ENCODE results near the gene SLC35E1. TPM values are rescaled to one million over a fixed set of nuclear protein-coding genes. Genes with fewer than 3 reads are reported as not detected.
A peak's percentile ranks its signal among the peaks of the same experiment; 100 is the strongest.

The SLC35E1 gene
- total and polyA plus RNA-seq, 2 experiments from 2014 or later = 35.7 to 43.2 TPM

- Histone ChIP-seq H3K9me2 (ENCODE audit: insufficient read depth) (no peaks in the 10 kb centered on the region), H3K9me3 (ENCODE audit: low read depth) (no peaks in the 10 kb centered on the region), H3K4me1 (ENCODE audit: insufficient read depth) (peaks cover 44% of the 10 kb centered on the region), H3K79me2 (ENCODE audit: insufficient read depth) (peaks cover 100% of the 10 kb centered on the region), H3K36me3 (ENCODE audit: low read depth) (no peaks in the 10 kb centered on the region), H3K27ac (peak overlapping the region; percentile 77), H3K27me3 (replicated peaks; ENCODE audit: insufficient read depth) (no peaks in the 10 kb centered on the region), H4K20me1 (ENCODE audit: insufficient read depth) (peaks cover 36% of the 10 kb centered on the region), H3K9ac (peak overlapping the region; percentile 61; the same call in 1 of the 2 replicates), H3F3A (ENCODE audit: insufficient read depth) (peaks cover 14% of the 10 kb centered on the region), H3K4me2 (ENCODE audit: unreplicated experiment) (no peak overlapping the region), H2AFZ (no peak overlapping the region), H3K4me3 (no peak overlapping the region)
- WGBS, 2 experiments (ENCODE audit: low coverage in 1 of 2, low lambda C conversion rate in 2 of 2, missing lambda C conversion rate in 2 of 2) = 91% methylated on average over 13 of the region's 13 CpGs
- in situ Hi-C loops (cut with MboI) = no loop called here
- DNase-seq = no peak
- TF ChIP-seq EZH2 (IDR thresholded peaks at IDR 0.05; ENCODE audit: insufficient read depth, poor library complexity, severe bottlenecking) (no peak), EZH2phosphoT487 (IDR thresholded peaks at IDR 0.05; ENCODE audit: insufficient read depth, low read depth) (no peak)
These were observed 13.0 kb upstream of the SLC35E1 start for GRCh38 chr19:16585094-16585801.

- peaks cover 100% of the 10 kb centered on the region for H3K79me2 ChIP-seq (ENCODE audit: insufficient read depth)
- in situ Hi-C loops (cut with MboI) = no loop called here
- peaks cover 44% of the 10 kb centered on the region for H3K4me1 ChIP-seq (ENCODE audit: insufficient read depth)
- no peak for TF ChIP-seq EZH2 (IDR thresholded peaks at IDR 0.05; ENCODE audit: insufficient read depth, poor library complexity, severe bottlenecking)
- TF ChIP-seq EZH2phosphoT487 (IDR thresholded peaks at IDR 0.05; ENCODE audit: insufficient read depth, low read depth) = no peak
- peaks cover 14% of the 10 kb centered on the region for H3F3A ChIP-seq (ENCODE audit: insufficient read depth)
- peaks cover 29% of the 10 kb centered on the region for H4K20me1 ChIP-seq (ENCODE audit: insufficient read depth)
- H3K4me2 ChIP-seq (ENCODE audit: unreplicated experiment) = peak overlapping the region; percentile 44
- H3K9me2 ChIP-seq (ENCODE audit: insufficient read depth) = no peaks in the 10 kb centered on the region
- WGBS, 2 experiments (ENCODE audit: low coverage in 1 of 2, low lambda C conversion rate in 2 of 2, missing lambda C conversion rate in 2 of 2) = 4 to 6% methylated on average over 12 to 15 of the region's 15 CpGs
- H3K9me3 ChIP-seq (ENCODE audit: low read depth) = no peaks in the 10 kb centered on the region
- H2AFZ ChIP-seq = no peak overlapping the region
- peak overlapping the region; percentile 77 for H3K27ac ChIP-seq
- DNase-seq = peak; percentile 92
- H3K9ac ChIP-seq = peak overlapping the region; percentile 61
- no peaks in the 10 kb centered on the region for H3K36me3 ChIP-seq (ENCODE audit: low read depth)
- peak overlapping the region; percentile 28 for H3K4me3 ChIP-seq
- H3K27me3 ChIP-seq (replicated peaks; ENCODE audit: insufficient read depth) = no peaks in the 10 kb centered on the region
These were observed 12.3 kb upstream of the SLC35E1 start for GRCh38 chr19:16584248-16585093.

- no peaks in the 10 kb centered on the region for H3K27me3 ChIP-seq (replicated peaks; ENCODE audit: insufficient read depth)
- TF ChIP-seq EZH2 (IDR thresholded peaks at IDR 0.05; ENCODE audit: insufficient read depth, poor library complexity, severe bottlenecking) = no peak
- TF ChIP-seq EZH2phosphoT487 (IDR thresholded peaks at IDR 0.05; ENCODE audit: insufficient read depth, low read depth) = no peak
- no peaks in the 10 kb centered on the region for H3K9me2 ChIP-seq (ENCODE audit: insufficient read depth)
- no peak for DNase-seq
- peaks cover 40% of the 10 kb centered on the region for H3K4me1 ChIP-seq (ENCODE audit: insufficient read depth)
- H3K27ac ChIP-seq = no peak overlapping the region
- H3K4me2 ChIP-seq (ENCODE audit: unreplicated experiment) = no peak overlapping the region
- no peaks in the 10 kb centered on the region for H3K9me3 ChIP-seq (ENCODE audit: low read depth)
- no peak overlapping the region for H3K9ac ChIP-seq
- peaks cover 14% of the 10 kb centered on the region for H3F3A ChIP-seq (ENCODE audit: insufficient read depth)
- H3K4me3 ChIP-seq = no peak overlapping the region
- H3K36me3 ChIP-seq (ENCODE audit: low read depth) = no peaks in the 10 kb centered on the region
- 78 to 84% methylated on average over 10 of the region's 10 CpGs for WGBS, 2 experiments (ENCODE audit: low coverage in 1 of 2, low lambda C conversion rate in 2 of 2, missing lambda C conversion rate in 2 of 2)
- in situ Hi-C loops (cut with MboI) = no loop called here
- H4K20me1 ChIP-seq (ENCODE audit: insufficient read depth) = peaks cover 16% of the 10 kb centered on the region; the same call in 1 of the 2 replicates
- peaks cover 100% of the 10 kb centered on the region for H3K79me2 ChIP-seq (ENCODE audit: insufficient read depth)
- H2AFZ ChIP-seq = no peak overlapping the region
These were observed 10.5 kb upstream of the SLC35E1 start for GRCh38 chr19:16582486-16583261.

GRCh38 chr19:16581971-16582343, 9.7 kb upstream of the SLC35E1 start:
- Histone ChIP-seq H3K27me3 (replicated peaks; ENCODE audit: insufficient read depth) (no peaks in the 10 kb centered on the region), H3K36me3 (ENCODE audit: low read depth) (no peaks in the 10 kb centered on the region), H3K9ac (peak overlapping the region; percentile 17; the same call in 1 of the 2 replicates), H3K4me1 (ENCODE audit: insufficient read depth) (peaks cover 32% of the 10 kb centered on the region), H2AFZ (no peak overlapping the region), H3F3A (ENCODE audit: insufficient read depth) (peaks cover 14% of the 10 kb centered on the region), H3K9me3 (ENCODE audit: low read depth) (no peaks in the 10 kb centered on the region), H3K79me2 (ENCODE audit: insufficient read depth) (peaks cover 100% of the 10 kb centered on the region), H3K9me2 (ENCODE audit: insufficient read depth) (no peaks in the 10 kb centered on the region), H4K20me1 (ENCODE audit: insufficient read depth) (peaks cover 16% of the 10 kb centered on the region; the same call in 1 of the 2 replicates), H3K27ac (peak overlapping the region; percentile 38), H3K4me3 (no peak overlapping the region), H3K4me2 (ENCODE audit: unreplicated experiment) (no peak overlapping the region)
- in situ Hi-C loops (cut with MboI) = no loop called here
- TF ChIP-seq EZH2 (IDR thresholded peaks at IDR 0.05; ENCODE audit: insufficient read depth, poor library complexity, severe bottlenecking) = no peak
- WGBS, 2 experiments (ENCODE audit: low coverage in 1 of 2, low lambda C conversion rate in 2 of 2, missing lambda C conversion rate in 2 of 2) = 63 to 70% methylated on average over 6 of the region's 6 CpGs
- DNase-seq = peak; percentile 56
